Measurements from ENCODE around the gene KCNQ2. TPM values are rescaled to one million over a fixed set of nuclear protein-coding genes. Genes with fewer than 3 reads are reported as not detected.

Gene KCNQ2
- total RNA-seq, 4 donors from 2014 or later = not detected

DNA sequence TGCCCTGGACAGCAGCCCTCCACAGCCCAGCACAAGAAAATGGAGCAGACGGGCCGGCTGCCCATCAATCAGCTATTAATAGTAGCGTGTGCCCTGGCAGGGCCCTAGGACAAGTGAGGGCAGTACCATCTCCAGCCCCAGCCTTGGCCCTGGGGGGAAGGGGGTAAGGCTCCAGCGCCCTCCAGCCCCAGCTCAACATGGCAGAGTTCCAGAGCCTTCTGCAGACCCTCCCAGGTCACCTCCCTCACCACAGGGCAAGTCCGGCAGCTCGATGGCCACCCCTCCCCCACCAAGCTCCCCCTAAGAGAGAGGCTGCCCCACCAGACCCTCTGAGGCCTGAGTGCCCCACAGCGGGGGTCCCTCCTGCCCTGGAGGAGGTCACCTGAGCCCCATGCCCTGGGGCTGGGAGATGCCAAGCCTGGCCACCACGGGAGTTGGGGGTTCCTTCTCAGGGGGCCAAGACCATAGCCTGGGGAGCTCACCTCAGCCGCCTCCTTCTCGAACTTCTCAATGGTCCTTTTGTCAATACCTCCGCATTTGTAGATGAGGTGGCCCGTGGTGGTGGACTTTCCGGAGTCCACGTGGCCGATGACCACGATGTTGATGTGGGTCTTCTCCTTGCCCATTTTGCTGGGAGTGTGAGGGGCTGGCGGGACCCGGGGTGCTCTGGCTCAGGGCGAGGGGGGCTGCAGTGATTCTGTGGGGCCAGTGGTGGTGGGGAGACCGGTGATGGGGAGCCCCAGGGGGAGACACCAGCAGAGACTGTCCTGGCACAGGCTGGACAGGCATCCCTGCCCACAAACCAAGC is 24.9 kb upstream of the KCNQ2 start:
- no peak for DNase-seq (ENCODE audit: low spot score)
- ATAC-seq (ENCODE audit: low FRiP score) = no peak
- TF ChIP-seq, protein P1, sequence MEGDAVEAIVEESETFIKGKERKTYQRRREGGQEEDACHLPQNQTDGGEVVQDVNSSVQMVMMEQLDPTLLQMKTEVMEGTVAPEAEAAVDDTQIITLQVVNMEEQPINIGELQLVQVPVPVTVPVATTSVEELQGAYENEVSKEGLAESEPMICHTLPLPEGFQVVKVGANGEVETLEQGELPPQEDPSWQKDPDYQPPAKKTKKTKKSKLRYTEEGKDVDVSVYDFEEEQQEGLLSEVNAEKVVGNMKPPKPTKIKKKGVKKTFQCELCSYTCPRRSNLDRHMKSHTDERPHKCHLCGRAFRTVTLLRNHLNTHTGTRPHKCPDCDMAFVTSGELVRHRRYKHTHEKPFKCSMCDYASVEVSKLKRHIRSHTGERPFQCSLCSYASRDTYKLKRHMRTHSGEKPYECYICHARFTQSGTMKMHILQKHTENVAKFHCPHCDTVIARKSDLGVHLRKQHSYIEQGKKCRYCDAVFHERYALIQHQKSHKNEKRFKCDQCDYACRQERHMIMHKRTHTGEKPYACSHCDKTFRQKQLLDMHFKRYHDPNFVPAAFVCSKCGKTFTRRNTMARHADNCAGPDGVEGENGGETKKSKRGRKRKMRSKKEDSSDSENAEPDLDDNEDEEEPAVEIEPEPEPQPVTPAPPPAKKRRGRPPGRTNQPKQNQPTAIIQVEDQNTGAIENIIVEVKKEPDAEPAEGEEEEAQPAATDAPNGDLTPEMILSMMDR (IDR thresholded peaks at IDR 0.05) = no peak

DNA sequence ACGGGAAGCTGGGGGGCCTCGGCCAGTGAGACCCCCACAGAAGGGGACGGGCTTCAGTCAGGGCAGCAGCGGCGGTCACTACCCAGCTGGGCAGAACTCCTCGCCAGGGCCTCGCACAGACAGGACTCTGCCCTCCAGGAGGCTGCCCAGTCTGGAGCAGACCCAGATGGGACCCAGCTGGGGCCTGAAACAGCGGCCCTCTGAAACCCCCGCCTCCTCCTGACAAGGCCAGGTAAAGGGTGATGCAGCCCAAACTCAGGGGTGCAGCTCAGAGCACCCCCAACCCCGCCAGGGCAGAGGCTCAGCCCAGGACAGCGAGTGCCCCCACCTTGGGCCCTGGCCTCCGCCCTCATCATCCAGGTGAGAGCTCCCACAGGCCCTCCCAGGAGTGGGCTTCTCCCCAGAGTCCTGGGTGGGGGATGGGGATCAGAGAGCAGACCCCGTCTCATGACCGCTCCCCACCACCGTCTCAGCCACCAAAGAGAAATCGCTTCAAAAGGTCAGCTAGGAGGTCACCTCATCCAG is 24.2 kb upstream of the KCNQ2 start:
- DNase-seq (ENCODE audit: low spot score) (no peak), ATAC-seq (ENCODE audit: low FRiP score) (peak; percentile 7)
- TF ChIP-seq, protein P1 (IDR thresholded peaks at IDR 0.05) = no peak

- DNase-seq (ENCODE audit: low spot score) (peak; percentile 58), ATAC-seq (ENCODE audit: low FRiP score) (peak; percentile 4)
- TF ChIP-seq, protein P1 (IDR thresholded peaks at IDR 0.05) = peak in 1 of 3 donors; percentile 59
These were observed 23.5 kb upstream of the KCNQ2 start for GRCh38 chr20:63495741-63496595.

DNA sequence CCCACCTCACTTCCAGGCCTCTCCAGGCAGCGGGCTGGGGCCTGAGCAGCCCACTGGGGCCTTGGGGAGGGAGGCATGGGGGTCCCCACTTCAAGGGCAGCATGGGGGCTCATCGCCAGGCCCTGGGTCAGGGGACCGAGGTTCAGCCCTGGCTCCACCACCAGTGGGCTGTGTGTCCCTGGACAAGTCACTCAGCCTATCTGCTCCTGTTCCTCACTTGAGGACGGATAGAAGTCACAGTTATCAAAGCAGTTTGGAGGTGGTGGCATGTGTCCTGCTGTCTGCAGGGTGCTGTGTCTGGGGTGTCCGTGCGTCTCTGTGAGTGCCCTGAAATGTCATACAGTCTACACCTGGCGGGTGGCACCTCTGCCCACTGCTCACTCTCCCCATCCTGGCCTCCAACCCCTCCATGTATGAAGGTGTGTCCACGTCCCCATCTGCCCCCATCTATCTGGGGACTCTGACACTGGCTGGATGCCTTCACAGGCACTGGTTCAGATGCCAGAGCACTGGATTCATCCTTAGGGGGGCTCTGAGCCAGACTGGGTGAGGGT is 22.8 kb upstream of the KCNQ2 start:
- ATAC-seq (ENCODE audit: low FRiP score) (no peak), DNase-seq (ENCODE audit: low spot score) (no peak)
- TF ChIP-seq, protein P1 (IDR thresholded peaks at IDR 0.05) = no peak

GRCh38 chr20:63494420-63495166 is 22.1 kb upstream of the KCNQ2 start:
- ATAC-seq (ENCODE audit: low FRiP score) (no peak), DNase-seq (ENCODE audit: low spot score) (no peak)
- TF ChIP-seq, protein P1 (IDR thresholded peaks at IDR 0.05) = no peak

GRCh38 chr20:63494084-63494419 is 21.6 kb upstream of the KCNQ2 start:
- ATAC-seq (ENCODE audit: low FRiP score) (no peak), DNase-seq (ENCODE audit: low spot score) (no peak)
- TF ChIP-seq, protein P1 (IDR thresholded peaks at IDR 0.05) = no peak
